HepG2 (cell line): ENCODE measurements around the gene SELL. TPM values are rescaled to one million over a fixed set of nuclear protein-coding genes. Genes with fewer than 3 reads are reported as not detected.

ENCODE experiments used
- ASH2L ChIP-seq: fragments of 300-600, 200-600 bp; sonication (generic); IDR thresholded peaks from 2 replicates; pipeline ENCODE4 v1.7.0; 2017; ENCODE audit warnings: low read depth, mild to moderate bottlenecking, moderate library complexity, mixed read lengths, low read length; ENCODE audit not compliant: insufficient read length
- ATF2 ChIP-seq: sonication (generic); formaldehyde crosslinking; IDR thresholded peaks from 2 replicates; pipeline ENCODE4 v1.4.0; 2020; ENCODE audit warnings: missing genetic modification reagents
- ATF4 ChIP-seq, 2 experiments: fragments of 450-650 bp in 1 of 2; sonication (generic) in 1 of 2; formaldehyde crosslinking; IDR thresholded peaks; 2 replicates each; pipeline versions ENCODE4 v1.5.0 to v1.8.0; 2020 to 2022; ENCODE audit warnings: mild to moderate bottlenecking in 1 of 2, missing genetic modification reagents in 1 of 2
- CBX2 ChIP-seq, 2 experiments: fragments of 200-600 bp in 1 of 2; sonication (generic); formaldehyde crosslinking in 1 of 2; IDR thresholded peaks; 2 replicates each; pipeline versions ENCODE4 v1.7.0 to v1.8.1; 2018 to 2022; ENCODE audit warnings: low read depth in 2 of 2, low read length in 1 of 2, mild to moderate bottlenecking in 1 of 2, missing genetic modification reagents in 1 of 2
- CSRNP2 ChIP-seq: sonication (generic); formaldehyde crosslinking; conservative IDR thresholded peaks from 2 replicates; pipeline ENCODE4 v1.8.0; 2022; ENCODE audit warnings: low read depth, missing genetic modification reagents
- ELF3 ChIP-seq: IDR thresholded peaks from 2 replicates; pipeline ENCODE4 v1.6.1; 2016; ENCODE audit warnings: missing genetic modification reagents, missing compliant biosample characterization
- HNF4A ChIP-seq: sonication (generic); formaldehyde crosslinking; IDR thresholded peaks from 2 replicates; pipeline ENCODE4 v1.4.0; 2020; ENCODE audit warnings: missing genetic modification reagents
- ISL2 ChIP-seq: sonication (generic); formaldehyde crosslinking; IDR thresholded peaks from 2 replicates; pipeline ENCODE4 v1.5.0; 2020; ENCODE audit warnings: missing genetic modification reagents
- KDM5B ChIP-seq: sonication (generic); formaldehyde crosslinking; IDR thresholded peaks from 2 replicates; pipeline ENCODE4 v1.4.0; 2020; ENCODE audit warnings: missing genetic modification reagents, mild to moderate bottlenecking, borderline replicate concordance
- LCORL ChIP-seq, 2 experiments: fragments of 450-650 bp in 1 of 2; sonication (generic) in 1 of 2; formaldehyde crosslinking in 1 of 2; IDR thresholded peaks; 2 replicates each; pipeline versions ENCODE4 v1.5.0 to v1.6.1; 2017 to 2020; ENCODE audit warnings: antibody characterized with exemption in 1 of 2, missing genetic modification reagents in 1 of 2
- MEIS2 ChIP-seq: sonication (generic); formaldehyde crosslinking; IDR thresholded peaks from 2 replicates; pipeline ENCODE4 v1.9.0; 2021; ENCODE audit warnings: mild to moderate bottlenecking, missing genetic modification reagents
- NFIC ChIP-seq: IDR thresholded peaks from 2 replicates; pipeline ENCODE4 v1.6.1; 2012; ENCODE audit warnings: mild to moderate bottlenecking, low read length, inconsistent platforms
- NFKBIZ ChIP-seq: IDR thresholded peaks from 2 replicates; pipeline ENCODE4 v1.6.1; 2018; ENCODE audit warnings: missing genetic modification reagents, missing compliant biosample characterization
- RBFOX2 ChIP-seq: fragments of 200-400 bp; formaldehyde crosslinking; IDR thresholded peaks from 2 replicates; pipeline ENCODE4 v1.6.1; 2017; ENCODE audit warnings: low read depth, mild to moderate bottlenecking, low read length
- SRSF9 ChIP-seq: fragments of 200-400 bp; formaldehyde crosslinking; IDR thresholded peaks from 2 replicates; pipeline ENCODE4 v1.6.1; 2018; ENCODE audit warnings: borderline replicate concordance, mild to moderate bottlenecking, low read depth, low read length; ENCODE audit not compliant: insufficient read depth, poor library complexity, severe bottlenecking
- ZBTB3 ChIP-seq: sonication (generic); formaldehyde crosslinking; IDR thresholded peaks from 2 replicates; pipeline ENCODE4 v1.4.0; 2020; ENCODE audit warnings: low read depth, mild to moderate bottlenecking, moderate library complexity, missing genetic modification reagents, borderline replicate concordance
- ZBTB44 ChIP-seq: sonication (generic); formaldehyde crosslinking; IDR thresholded peaks from 2 replicates; pipeline ENCODE4 v1.4.0; 2020; ENCODE audit warnings: missing genetic modification reagents
- ZFP62 ChIP-seq: sonication (generic); formaldehyde crosslinking; IDR thresholded peaks from 2 replicates; pipeline ENCODE4 v1.4.0; 2020; ENCODE audit warnings: missing genetic modification reagents
- ZNF10 ChIP-seq: sonication (generic); formaldehyde crosslinking; IDR thresholded peaks from 2 replicates; pipeline ENCODE4 v1.4.0; 2020; ENCODE audit warnings: mild to moderate bottlenecking, low read depth, missing genetic modification reagents, borderline replicate concordance
- ZNF12 ChIP-seq: sonication (generic); formaldehyde crosslinking; IDR thresholded peaks from 2 replicates; pipeline ENCODE4 v1.5.0; 2020; ENCODE audit warnings: missing genetic modification reagents
- ZNF292 ChIP-seq: sonication (generic); formaldehyde crosslinking; IDR thresholded peaks from 2 replicates; pipeline ENCODE4 v1.8.1; 2022; ENCODE audit warnings: mild to moderate bottlenecking, low read depth, missing genetic modification reagents, borderline replicate concordance
- ZNF713 ChIP-seq: sonication (generic); formaldehyde crosslinking; IDR thresholded peaks from 2 replicates; pipeline ENCODE4 v1.4.0; 2020; ENCODE audit warnings: mild to moderate bottlenecking, missing genetic modification reagents
- ZNF773 ChIP-seq: sonication (generic); formaldehyde crosslinking; IDR thresholded peaks from 2 replicates; pipeline ENCODE4 v1.4.0; 2020; ENCODE audit warnings: missing genetic modification reagents, borderline replicate concordance
- polyA plus RNA-seq, 8 experiments: library from polyadenylated mRNA; depleted of rRNA in 3 of 8; stranded (reverse) in 7 of 8; unstranded in 1 of 8; fragments of >200 nt; fragmentation: Illumina TruSeq in 4 of 8; extraction: Trizol in 4 of 8; gene quantifications; 2 replicates each; pipeline versions ENCODE4 v1.2.1 to v1.2.3, GENCODE V29; 2011 to 2016; ENCODE audit warnings: low read depth in 4 of 8, missing spikeins in 1 of 8, mixed read lengths in 1 of 8; ENCODE audit not compliant: insufficient read depth in 1 of 8
- total RNA-seq, 5 experiments: library from RNA; depleted of rRNA; stranded (reverse); fragments of >200 nt; fragmentation: Illumina TruSeq; extraction: Trizol; gene quantifications; 2 replicates each; pipeline ENCODE4 v1.2.3, GENCODE V29; 2016; ENCODE audit warnings: low read depth in 1 of 5

The SELL gene
- total and polyA plus RNA-seq, 2 of the 13 experiments (the other 11 are each of a cell fraction or from before 2014, with no cell fraction given) = 0.13 to 0.18 TPM

GRCh38 chr1:169745015-169745861 is 33.8 kb upstream of the SELL start (continued):
- TF ChIP-seq ATF4 (CRISPR knock-in tag; IDR thresholded peaks at IDR 0.05) (peak in 1 of 2 experiments; percentile 94; a peak in 2 of 4 replicates), ZNF773 (no peak), ZNF292 (CRISPR knock-in tag) (no peak), LCORL (IDR thresholded peaks at IDR 0.05) (peak; percentile 89), LCORL (CRISPR knock-in tag; IDR thresholded peaks at IDR 0.05) (peak; percentile 80; the same call in 1 of the 2 replicates), ATF2 (CRISPR knock-in tag) (no peak), ZNF12 (CRISPR knock-in tag) (peak; percentile 81; the same call in 1 of the 2 replicates), NFKBIZ (CRISPR knock-in tag) (peak; percentile 88; the same call in 1 of the 2 replicates), KDM5B (CRISPR knock-in tag) (no peak), ZNF10 (CRISPR knock-in tag) (no peak), RBFOX2 (peak; percentile 26; the same call in 1 of the 2 replicates), ZNF713 (CRISPR knock-in tag) (no peak), ISL2 (peak; percentile 89), ZBTB3 (no peak), ZBTB44 (CRISPR knock-in tag) (0 out of 2 replicates have a peak, but pooled peaks have one; percentile 39), NFIC (peak; percentile 64), CSRNP2 (CRISPR knock-in tag) (no peak), CBX2 (IDR thresholded peaks at IDR 0.05; ENCODE audit: low read depth, low read length) (no peak), CBX2 (CRISPR knock-in tag; IDR thresholded peaks at IDR 0.05; ENCODE audit: low read depth) (no peak), ZFP62 (CRISPR knock-in tag) (no peak), HNF4A (CRISPR knock-in tag) (peak; percentile 49), MEIS2 (CRISPR knock-in tag) (no peak), SRSF9 (no peak), ELF3 (CRISPR knock-in tag) (peak; percentile 46; the same call in 1 of the 2 replicates), ASH2L (peak; percentile 43)
